ENCODE data around the gene MTMR8. TPM values are rescaled to one million over a fixed set of nuclear protein-coding genes. Genes with fewer than 3 reads are reported as not detected.

MTMR8 gene
- total RNA-seq, 1 donor from 2014 or later: 0.12 TPM

- DNase-seq (ENCODE audit: low read depth): no peak
- H3K4me3 ChIP-seq (ENCODE audit: low read depth, low read length): no peak overlapping the region
- TF ChIP-seq, protein P1, sequence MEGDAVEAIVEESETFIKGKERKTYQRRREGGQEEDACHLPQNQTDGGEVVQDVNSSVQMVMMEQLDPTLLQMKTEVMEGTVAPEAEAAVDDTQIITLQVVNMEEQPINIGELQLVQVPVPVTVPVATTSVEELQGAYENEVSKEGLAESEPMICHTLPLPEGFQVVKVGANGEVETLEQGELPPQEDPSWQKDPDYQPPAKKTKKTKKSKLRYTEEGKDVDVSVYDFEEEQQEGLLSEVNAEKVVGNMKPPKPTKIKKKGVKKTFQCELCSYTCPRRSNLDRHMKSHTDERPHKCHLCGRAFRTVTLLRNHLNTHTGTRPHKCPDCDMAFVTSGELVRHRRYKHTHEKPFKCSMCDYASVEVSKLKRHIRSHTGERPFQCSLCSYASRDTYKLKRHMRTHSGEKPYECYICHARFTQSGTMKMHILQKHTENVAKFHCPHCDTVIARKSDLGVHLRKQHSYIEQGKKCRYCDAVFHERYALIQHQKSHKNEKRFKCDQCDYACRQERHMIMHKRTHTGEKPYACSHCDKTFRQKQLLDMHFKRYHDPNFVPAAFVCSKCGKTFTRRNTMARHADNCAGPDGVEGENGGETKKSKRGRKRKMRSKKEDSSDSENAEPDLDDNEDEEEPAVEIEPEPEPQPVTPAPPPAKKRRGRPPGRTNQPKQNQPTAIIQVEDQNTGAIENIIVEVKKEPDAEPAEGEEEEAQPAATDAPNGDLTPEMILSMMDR (conservative IDR thresholded peaks at IDR 0.05; ENCODE audit: low read depth, low read length): no peak
Observed at GRCh38 chrX:64321507-64321906, 73.7 kb downstream of the MTMR8 start.

- no peak for DNase-seq (ENCODE audit: low read depth)
- no peak overlapping the region for H3K4me3 ChIP-seq (ENCODE audit: low read depth, low read length)
- TF ChIP-seq, protein P1 (conservative IDR thresholded peaks at IDR 0.05; ENCODE audit: low read depth, low read length): no peak
Observed at GRCh38 chrX:64313624-64314023, 81.6 kb downstream of the MTMR8 start.

- TF ChIP-seq, protein P1 (conservative IDR thresholded peaks at IDR 0.05; ENCODE audit: low read depth, low read length): no peak
- no peak overlapping the region for H3K4me3 ChIP-seq (ENCODE audit: low read depth, low read length)
- no peak for DNase-seq (ENCODE audit: low read depth)
Observed at GRCh38 chrX:64306712-64307111, 88.5 kb downstream of the MTMR8 start.

DNA sequence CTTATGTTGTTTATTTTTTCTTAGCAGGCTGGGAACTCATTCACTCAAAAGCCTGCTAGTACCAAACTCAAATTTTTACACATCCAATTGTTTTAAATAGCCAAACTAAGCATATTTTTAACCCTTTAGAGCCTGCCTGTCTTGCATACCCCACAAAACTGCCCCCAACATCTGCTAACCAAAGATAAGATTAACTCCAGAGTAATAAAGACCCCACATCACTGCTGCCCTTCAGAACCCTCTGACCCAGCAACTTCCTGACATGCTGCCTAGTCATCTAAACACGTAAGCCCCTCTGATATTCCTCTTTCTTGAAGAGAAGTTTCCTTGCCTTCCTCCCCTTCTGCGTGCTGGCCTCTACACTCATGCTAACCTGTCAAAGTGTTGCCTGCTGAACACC is 104.1 kb downstream of the MTMR8 start:
- DNase-seq (ENCODE audit: low read depth): no peak
- H3K4me3 ChIP-seq (ENCODE audit: low read depth, low read length): no peak overlapping the region
- TF ChIP-seq, protein P1 (conservative IDR thresholded peaks at IDR 0.05; ENCODE audit: low read depth, low read length): no peak

DNA sequence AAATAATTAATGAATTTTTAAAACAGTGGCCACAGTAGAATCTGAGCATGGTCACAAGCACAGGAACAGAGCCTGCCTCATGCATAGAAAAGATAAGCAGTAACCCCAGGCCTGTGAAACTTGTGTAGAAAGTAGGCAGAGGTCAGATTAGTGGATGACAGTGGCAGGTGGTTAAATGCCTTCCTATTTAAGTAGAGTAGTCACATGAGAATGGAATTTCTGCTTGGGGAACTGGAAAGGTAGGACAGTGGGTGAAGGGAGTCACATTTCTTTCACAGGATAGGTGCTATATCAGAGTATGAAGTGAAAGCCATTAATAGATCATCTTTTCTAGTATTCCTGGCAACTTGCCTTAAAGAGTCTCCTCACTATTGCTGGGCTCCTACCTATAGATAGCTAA is 130.0 kb downstream of the MTMR8 start:
- no peak for DNase-seq (ENCODE audit: low read depth)
- H3K4me3 ChIP-seq (ENCODE audit: low read depth, low read length): no peak overlapping the region
- TF ChIP-seq, protein P1 (conservative IDR thresholded peaks at IDR 0.05; ENCODE audit: low read depth, low read length): no peak

GRCh38 chrX:64230123-64230970 is 164.9 kb downstream of the MTMR8 start, which contains the start of gene ASB12:
Gene ASB12, minus strand, starts transcription at chrX:64230607. Its CDS starts 4,957 bp downstream, at chrX:64225650.
- TF ChIP-seq, protein P1 (conservative IDR thresholded peaks at IDR 0.05; ENCODE audit: low read depth, low read length): no peak
- DNase-seq (ENCODE audit: low read depth): no peak

GRCh38 chrX:64229154-64229553 is 166.1 kb downstream of the MTMR8 start:
- TF ChIP-seq, protein P1 (conservative IDR thresholded peaks at IDR 0.05; ENCODE audit: low read depth, low read length): no peak
- H3K4me3 ChIP-seq (ENCODE audit: low read depth, low read length): no peak overlapping the region

More at GRCh38 chrX:64230123-64230970, 164.9 kb downstream of the MTMR8 start, which contains the start of gene ASB12:
- H3K4me3 ChIP-seq (ENCODE audit: low read depth, low read length): no peak within 1 kb of the TSS

More at GRCh38 chrX:64229154-64229553, 166.1 kb downstream of the MTMR8 start:
- DNase-seq (ENCODE audit: low read depth): no peak

All from epithelial cell of proximal tubule (primary cell).